NAMALWA (cell line): ENCODE results near the gene IFI44L.

Experiments used
- DNase-seq: peaks from one replicate; pipeline ENCODE4 v3.0.0-alpha.2; 2015; ENCODE audit warnings: low spot score

Gene IFI44L

GRCh38 chr1:78688697-78689096 lies 68.4 kb downstream of the IFI44L start:
- DNase-seq: peak; percentile 24

- DNase-seq: no peak
Observed at GRCh38 chr1:78690516-78690915, 70.3 kb downstream of the IFI44L start.

DNA sequence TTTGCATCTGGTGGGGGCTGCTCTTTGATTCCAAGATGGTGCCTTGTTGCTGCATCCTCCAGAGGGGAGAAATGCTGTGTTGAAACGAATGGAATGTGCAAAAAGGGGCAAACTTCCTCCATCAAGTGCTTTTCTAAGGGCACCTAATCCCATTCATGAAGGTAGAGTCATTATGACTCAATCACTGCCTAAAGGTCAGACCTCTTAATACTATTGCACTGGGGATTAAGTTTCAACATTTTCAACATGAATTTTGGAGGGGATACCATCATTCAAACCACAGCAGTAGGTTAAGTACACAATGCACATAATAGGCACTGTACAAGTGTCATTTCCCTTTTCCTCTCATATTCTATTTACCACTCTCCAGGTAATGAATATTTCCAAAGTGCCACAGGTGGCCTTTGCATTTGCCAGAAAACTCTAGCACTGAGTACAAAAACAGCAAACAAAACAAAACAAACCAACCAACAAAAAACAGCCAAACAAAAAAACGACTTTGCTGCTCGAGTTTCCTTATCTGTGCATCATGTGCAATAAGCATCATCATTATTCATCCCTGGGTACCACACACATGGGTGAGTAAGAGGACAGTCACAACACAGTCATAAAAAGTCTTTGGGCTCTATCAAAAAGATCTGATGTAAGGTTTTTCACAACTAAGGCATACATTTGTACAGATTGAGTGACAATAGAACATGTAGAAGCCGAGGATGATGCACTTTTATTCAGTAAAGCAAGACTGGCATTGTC lies 71.9 kb downstream of the IFI44L start:
- DNase-seq: no peak
